PFSK-1 (cell line): ENCODE results near the gene KRT6B.

Experiments
- FOXP2 ChIP-seq: optimal IDR thresholded peaks from 2 replicates; pipeline ENCODE3; 2011; ENCODE audit warnings: borderline replicate concordance, control low read depth, inconsistent platforms; ENCODE audit not compliant: insufficient read depth; ENCODE audit errors: extremely low read length, extremely low read depth
- POLR2AphosphoS5 ChIP-seq: IDR thresholded peaks from 2 replicates; pipeline ENCODE4 v1.6.1; 2012; ENCODE audit warnings: low read depth, mild to moderate bottlenecking, control low read depth, low read length, moderate library complexity
- REST ChIP-seq, 2 experiments: IDR thresholded peaks; 2 replicates each; pipeline versions ENCODE4 v1.6.1 to v1.8.0; 2011 to 2012; ENCODE audit warnings: low read depth in 2 of 2, low read length in 2 of 2, control low read depth in 1 of 2, inconsistent platforms in 1 of 2, mild to moderate bottlenecking in 1 of 2, moderate library complexity in 1 of 2; ENCODE audit not compliant: insufficient read depth in 1 of 2
- SIN3A ChIP-seq: IDR thresholded peaks from 2 replicates; pipeline ENCODE4 v1.6.1; 2012; ENCODE audit warnings: mild to moderate bottlenecking, low read length, moderate library complexity, borderline replicate concordance; ENCODE audit not compliant: insufficient read depth
- TAF1 ChIP-seq: IDR thresholded peaks from 2 replicates; pipeline ENCODE4 v1.6.1; 2012; ENCODE audit warnings: low read length, control low read depth, borderline replicate concordance; ENCODE audit not compliant: insufficient read depth

Gene KRT6B

GRCh38 chr12:52419656-52420055 lies 32.3 kb downstream of the KRT6B start:
- TF ChIP-seq TAF1 (no peak), POLR2AphosphoS5 (no peak), FOXP2 (no peak), REST (IDR thresholded peaks at IDR 0.05; ENCODE audit: insufficient read depth in 1 of 2, low read depth in 2 of 2, low read length in 2 of 2) (no peak), SIN3A (no peak)

GRCh38 chr12:52418576-52419110 lies 33.3 kb downstream of the KRT6B start:
- no peak for TF ChIP-seq POLR2AphosphoS5
- no peak for TF ChIP-seq REST (IDR thresholded peaks at IDR 0.05; ENCODE audit: insufficient read depth in 1 of 2, low read depth in 2 of 2, low read length in 2 of 2)
- no peak for TF ChIP-seq SIN3A
- TF ChIP-seq TAF1 = no peak
- no peak for TF ChIP-seq FOXP2

- TF ChIP-seq POLR2AphosphoS5 (no peak), FOXP2 (no peak), SIN3A (no peak), REST (IDR thresholded peaks at IDR 0.05; ENCODE audit: insufficient read depth in 1 of 2, low read depth in 2 of 2, low read length in 2 of 2) (no peak), TAF1 (no peak)
These were observed 34.2 kb downstream of the KRT6B start for GRCh38 chr12:52417740-52418139.

GRCh38 chr12:52416795-52417194 lies 35.2 kb downstream of the KRT6B start:
- TF ChIP-seq TAF1 (no peak), REST (IDR thresholded peaks at IDR 0.05; ENCODE audit: insufficient read depth in 1 of 2, low read depth in 2 of 2, low read length in 2 of 2) (no peak), SIN3A (no peak), POLR2AphosphoS5 (no peak), FOXP2 (no peak)
